Measurements from ENCODE around the gene CD151. TPM values are rescaled to one million over a fixed set of nuclear protein-coding genes. Genes with fewer than 3 reads are reported as not detected.
A peak's percentile ranks its signal among the peaks of the same experiment; 100 is the strongest.

CD151 gene
- total RNA-seq, 1 donor from 2014 or later = 498 TPM

DNA sequence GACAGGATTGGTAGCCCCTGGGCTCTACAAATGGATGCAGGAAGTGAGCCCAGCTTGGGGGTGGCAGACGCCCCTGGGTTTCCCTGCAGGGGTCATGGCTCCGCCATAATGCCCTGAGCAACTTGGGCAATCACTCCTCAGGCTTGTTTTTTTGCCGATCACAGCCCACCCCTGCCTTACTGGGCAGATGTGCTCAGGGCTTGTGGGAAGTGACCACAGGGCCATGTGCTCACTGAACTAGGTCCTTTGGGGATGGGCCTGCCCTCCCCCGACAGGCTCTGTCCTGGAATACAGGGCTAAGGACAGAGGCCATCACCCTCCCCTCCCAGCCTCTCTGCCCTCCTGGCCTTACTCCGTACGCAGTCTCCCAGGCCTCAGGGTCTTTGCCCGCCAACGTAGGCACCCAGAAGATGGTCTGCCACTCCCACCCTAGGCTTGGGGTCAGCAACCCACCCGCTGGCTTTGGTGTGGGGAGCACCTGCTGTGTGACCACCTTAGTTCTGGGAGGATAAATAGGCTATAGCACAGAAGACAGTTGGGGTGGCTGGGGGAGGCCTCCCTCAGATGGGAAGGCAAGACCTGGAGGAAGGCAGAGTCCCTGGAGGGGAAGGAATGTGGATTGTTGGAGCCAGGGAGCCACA, 19.2 kb upstream of the CD151 start:
- DNase-seq (ENCODE audit: low read depth in 2 of 2) = no peak

DNA sequence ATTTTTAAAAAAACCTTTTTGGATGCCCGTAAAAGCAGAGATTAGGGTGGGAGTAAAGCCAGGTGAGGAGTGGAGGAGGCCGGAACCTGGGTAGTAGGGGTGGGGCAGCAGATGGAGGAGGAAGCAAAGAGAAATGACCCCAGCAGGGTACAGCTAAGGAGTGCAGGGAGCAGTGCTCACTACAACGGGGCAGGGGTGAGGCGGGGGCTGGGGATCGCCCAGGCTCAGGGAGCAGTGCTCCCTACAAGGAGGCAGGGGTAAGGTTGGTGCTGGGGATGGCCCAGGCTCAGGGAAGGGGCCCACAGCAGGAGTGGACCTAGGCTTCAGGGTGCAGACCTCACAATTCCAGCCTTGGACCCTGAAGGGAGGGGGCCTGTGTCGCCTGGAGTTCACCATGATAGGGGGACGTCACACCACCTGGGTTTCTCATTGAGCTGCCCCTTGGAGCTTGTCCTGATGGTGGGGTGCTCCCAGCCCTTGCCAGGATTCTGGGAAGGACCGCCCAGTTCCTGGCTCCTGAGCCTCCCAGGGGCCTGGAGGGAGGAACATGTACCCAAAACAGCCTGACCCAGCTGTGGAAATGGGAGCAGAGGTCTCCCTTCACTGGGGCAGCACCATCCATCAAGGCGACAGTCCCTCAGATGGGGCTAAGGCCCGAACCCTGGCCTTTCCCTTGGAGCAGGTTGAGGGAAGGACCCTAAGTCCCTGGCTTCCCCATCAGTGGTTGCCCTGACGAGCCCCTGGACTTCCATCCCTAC, 16.9 kb upstream of the CD151 start:
- DNase-seq (ENCODE audit: low read depth in 2 of 2) = no peak

DNA sequence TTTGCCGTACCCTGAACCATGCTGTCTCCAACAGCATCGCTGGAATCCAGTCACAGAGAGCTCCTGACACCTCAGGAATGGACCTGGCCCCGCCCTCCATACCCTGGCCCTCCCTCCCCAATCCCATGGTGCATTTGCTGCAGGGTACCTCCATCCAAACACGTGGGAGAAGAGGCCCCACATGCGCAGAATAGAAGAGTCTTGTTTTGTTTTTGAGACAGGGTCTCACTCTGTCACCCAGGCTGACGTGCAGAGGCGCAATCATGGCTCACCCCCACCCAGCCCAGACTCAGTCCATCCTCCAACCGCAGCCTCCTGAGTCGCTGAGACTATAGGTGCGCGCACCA, 16.3 kb upstream of the CD151 start:
- no peak for DNase-seq (ENCODE audit: low read depth in 2 of 2)

DNA sequence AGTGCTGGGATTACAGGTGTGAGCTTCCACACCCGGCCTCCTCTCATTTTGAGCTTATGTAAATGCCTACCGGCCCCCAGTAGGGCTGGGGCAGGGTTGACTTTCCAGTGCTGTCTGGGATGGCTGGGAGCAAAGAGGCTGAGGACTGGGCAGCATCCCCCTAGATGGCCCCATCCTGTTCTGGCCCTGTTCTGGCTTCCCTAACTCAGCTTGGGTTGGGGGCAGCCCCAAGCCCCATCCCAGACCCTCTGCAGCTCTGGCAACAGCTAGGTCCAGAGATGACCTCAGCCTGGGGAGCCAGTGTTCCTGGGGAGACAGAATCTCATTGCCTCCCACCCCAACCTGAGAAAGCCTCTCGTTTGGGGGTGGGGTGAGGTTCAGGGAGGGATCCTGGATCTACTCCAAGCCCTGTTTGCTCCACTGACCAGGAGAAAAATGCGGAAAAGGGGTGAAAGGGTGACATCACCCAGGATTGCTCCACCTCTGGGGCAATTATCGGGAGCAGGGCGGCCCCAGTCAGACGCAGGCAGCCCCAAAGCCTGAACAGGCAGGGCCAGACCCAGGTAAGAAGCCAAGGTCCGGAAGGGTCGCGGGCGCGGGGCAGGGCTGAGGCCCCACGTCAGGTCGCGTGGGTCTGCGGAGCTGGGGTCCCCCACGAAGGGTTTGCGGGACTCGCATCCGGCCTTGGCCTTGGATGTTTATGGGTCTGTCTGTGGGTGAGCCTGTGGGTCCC, 14.2 kb upstream of the CD151 start, which contains the start of gene PNPLA2:
Gene PNPLA2 (plus strand): TSS at position 519 of the 733 bp plus-strand sequence. CDS start 805 bp downstream, outside the sequence.
- no peak for DNase-seq (ENCODE audit: low read depth in 2 of 2)

DNA sequence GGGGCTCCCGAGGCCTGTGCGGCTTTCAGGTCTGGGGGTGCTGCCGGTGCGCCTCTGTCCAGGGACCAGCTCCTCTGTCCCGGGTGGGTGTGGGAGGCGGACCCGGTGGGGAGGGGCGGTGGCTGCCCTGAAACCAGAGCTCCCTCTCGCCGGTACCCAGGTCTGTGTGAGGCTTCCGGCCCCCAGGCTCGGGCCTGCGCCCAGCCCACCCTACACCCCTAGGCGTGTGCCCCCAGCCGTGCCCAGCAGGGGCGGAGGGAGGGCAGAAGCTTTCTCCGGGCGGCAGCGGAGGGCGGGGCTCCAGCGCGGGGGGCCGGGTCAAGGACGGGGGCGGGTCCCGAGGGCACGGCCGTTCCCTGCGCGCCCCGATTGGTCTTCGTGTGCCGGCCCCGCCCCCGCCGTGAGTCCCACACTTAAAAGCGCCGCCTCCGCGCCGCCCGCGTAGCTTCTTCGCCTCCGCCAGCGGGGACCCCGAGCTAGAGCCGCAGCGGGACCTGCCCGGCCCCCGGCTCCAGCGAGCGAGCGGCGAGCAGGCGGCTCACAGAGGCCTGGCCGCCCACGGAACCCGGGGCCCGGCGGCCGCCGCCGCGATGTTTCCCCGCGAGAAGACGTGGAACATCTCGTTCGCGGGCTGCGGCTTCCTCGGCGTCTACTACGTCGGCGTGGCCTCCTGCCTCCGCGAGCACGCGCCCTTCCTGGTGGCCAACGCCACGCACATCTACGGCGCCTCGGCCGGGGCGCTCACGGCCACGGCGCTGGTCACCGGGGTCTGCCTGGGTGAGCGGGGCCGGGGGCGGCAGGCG, 13.4 kb upstream of the CD151 start:
- DNase-seq (ENCODE audit: low read depth in 2 of 2) = peak; percentile 67 to 91

DNA sequence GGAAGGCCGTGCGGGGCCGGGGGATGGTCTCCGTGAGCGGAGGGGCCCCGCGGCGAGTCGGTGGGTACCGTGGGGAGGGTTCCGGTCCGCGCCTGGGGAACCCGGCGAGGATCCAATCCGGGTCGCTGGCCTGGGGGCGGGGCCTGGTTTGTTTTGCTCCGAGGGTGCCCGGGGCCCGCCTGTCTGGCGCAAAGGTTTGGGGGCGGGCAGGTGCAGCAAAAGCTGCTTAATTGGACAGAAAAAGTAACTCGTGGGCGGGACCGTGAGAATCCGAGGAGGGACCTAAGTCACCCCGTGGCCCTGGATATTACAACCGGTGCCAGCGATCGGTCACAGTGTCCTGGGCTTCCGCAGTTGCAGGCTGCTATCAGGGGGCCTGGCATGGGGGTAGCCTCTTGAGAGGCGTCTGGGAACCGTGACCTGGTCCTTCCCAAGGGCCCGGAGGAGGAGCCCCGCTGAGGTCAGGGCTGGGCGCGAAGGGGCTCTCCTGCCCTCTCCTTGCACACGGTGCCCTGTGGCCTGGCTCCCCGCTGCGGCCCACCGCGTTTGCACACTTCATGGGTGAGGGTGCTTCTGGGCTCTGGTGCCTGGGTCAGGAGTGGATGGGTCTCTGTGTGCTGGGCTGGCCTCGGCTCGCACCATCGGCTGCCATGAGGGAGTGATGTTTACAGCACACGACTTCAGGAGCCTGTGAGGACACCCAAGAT, 12.7 kb upstream of the CD151 start:
- peak; percentile 85 to 90 for DNase-seq (ENCODE audit: low read depth in 2 of 2)

DNA sequence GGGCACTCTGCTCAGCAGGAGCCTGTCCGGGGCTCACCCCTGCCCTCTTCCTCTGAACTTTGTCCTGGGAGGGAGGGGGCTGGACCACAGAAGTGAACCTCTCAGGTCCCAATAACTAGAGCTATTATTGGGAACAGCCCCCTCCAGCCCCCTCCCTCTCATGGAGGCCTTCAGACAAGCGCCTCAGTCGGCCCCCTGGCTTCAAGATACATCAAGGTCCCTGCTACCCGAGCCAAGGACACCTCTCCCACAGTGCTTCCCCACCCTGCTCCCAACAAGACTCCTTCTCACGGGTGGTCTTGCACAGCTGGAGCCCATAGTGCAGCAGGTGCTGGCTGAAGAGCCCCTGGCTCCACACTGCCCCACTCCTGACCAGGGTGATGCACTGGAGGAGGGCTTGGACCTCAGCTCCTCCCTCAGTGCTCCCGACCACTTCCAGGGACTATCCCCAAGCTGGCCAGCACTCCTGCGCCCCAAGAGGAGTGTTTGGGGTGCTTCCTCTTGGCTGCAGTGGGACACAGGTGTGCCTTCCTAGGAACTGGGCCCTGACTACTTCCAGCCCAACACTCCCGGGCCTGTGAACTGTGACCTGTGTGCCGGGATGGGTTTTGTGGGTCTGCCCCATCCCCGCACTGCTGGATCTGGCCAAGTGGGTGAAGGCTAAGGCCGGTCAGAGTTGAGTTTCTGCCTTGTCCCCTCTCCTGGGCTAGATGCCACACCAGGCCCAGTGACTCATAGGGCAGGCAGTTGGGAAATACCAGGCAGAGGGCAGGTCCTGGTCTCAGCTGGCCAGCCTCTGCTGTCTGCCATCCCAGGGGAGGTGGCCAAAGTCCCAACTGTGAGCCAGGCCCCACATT, 11.9 kb upstream of the CD151 start:
- DNase-seq (ENCODE audit: low read depth in 2 of 2) = peak in 1 of 2 donors; percentile 58

DNA sequence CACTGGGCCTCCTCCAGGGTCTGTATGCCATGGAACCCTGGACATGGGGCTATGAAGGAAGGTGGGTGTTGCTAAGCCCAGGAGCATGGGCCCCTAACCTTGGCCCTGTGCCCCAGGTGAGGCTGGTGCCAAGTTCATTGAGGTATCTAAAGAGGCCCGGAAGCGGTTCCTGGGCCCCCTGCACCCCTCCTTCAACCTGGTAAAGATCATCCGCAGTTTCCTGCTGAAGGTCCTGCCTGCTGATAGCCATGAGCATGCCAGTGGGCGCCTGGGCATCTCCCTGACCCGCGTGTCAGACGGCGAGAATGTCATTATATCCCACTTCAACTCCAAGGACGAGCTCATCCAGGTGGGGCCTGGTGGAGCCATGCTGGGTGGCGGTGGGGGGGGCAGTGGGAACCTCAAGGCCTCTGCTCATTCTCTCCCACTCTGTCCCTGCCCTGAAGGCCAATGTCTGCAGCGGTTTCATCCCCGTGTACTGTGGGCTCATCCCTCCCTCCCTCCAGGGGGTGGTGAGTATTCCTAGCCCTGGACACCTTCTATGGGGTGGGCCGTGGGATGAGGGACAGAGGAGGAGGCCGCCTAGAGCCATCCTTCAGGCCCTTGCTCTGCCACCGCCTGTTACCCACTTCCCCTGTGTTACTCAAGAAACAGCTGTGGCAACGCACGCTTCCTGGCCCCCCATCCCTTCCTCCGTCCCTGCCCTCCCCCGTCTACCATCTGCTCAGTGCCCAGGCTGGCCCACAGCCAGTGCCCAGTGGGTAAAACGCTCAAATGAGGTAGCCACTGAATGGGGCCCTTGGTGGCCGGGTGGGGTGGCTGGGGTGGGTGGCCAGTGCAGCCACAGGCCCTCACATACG, 11.0 kb upstream of the CD151 start:
- DNase-seq (ENCODE audit: low read depth in 2 of 2) = no peak

DNA sequence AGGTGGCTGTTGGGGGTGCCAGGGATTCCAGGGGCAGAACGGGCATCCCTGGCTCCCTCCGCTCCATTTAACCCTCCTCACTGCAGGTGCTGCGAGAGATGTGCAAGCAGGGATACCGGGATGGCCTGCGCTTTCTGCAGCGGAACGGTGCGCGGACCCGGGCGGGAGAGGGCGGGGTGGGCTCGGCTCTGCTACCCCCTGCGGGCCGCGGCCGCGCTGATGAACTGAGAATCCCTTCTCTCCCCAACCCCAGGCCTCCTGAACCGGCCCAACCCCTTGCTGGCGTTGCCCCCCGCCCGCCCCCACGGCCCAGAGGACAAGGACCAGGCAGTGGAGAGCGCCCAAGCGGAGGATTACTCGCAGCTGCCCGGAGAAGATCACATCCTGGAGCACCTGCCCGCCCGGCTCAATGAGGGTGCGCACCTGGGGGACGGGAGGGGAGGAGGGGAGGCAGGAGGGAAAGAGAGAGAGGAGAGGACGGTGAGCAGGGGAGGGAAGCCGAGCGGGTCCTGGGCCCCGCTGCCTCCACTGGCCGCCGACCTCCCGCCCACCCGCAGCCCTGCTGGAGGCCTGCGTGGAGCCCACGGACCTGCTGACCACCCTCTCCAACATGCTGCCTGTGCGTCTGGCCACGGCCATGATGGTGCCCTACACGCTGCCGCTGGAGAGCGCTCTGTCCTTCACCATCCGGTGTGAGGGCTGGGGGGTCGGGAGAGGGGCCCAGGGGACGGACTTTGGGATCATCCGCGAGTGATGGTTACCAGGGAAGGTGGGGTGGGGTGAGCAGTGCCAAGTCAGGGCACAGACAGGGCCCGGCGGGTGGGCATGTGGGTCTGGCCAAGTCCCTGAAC, 9.1 kb upstream of the CD151 start:
- DNase-seq (ENCODE audit: low read depth in 2 of 2) = no peak

DNA sequence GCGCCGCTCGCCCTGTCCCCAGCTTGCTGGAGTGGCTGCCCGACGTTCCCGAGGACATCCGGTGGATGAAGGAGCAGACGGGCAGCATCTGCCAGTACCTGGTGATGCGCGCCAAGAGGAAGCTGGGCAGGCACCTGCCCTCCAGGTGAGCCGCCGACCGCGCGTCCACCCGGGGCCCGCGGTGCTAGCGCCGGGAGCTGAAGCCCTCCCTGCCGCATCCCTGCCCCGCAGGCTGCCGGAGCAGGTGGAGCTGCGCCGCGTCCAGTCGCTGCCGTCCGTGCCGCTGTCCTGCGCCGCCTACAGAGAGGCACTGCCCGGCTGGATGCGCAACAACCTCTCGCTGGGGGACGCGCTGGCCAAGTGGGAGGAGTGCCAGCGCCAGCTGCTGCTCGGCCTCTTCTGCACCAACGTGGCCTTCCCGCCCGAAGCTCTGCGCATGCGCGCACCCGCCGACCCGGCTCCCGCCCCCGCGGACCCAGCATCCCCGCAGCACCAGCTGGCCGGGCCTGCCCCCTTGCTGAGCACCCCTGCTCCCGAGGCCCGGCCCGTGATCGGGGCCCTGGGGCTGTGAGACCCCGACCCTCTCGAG, 8.4 kb upstream of the CD151 start:
- no peak for DNase-seq (ENCODE audit: low read depth in 2 of 2)

DNA sequence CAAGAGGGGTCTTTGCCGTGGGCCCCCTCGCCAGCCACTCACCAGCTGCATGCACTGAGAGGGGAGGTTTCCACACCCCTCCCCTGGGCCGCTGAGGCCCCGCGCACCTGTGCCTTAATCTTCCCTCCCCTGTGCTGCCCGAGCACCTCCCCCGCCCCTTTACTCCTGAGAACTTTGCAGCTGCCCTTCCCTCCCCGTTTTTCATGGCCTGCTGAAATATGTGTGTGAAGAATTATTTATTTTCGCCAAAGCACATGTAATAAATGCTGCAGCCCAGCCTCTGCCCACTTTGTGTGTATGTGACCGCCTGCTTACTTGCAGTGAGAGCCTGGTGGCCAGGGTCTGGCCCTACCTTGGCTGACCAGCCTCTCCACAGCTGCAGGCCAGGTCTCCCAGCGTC, 7.8 kb upstream of the CD151 start:
- no peak for DNase-seq (ENCODE audit: low read depth in 2 of 2)

DNA sequence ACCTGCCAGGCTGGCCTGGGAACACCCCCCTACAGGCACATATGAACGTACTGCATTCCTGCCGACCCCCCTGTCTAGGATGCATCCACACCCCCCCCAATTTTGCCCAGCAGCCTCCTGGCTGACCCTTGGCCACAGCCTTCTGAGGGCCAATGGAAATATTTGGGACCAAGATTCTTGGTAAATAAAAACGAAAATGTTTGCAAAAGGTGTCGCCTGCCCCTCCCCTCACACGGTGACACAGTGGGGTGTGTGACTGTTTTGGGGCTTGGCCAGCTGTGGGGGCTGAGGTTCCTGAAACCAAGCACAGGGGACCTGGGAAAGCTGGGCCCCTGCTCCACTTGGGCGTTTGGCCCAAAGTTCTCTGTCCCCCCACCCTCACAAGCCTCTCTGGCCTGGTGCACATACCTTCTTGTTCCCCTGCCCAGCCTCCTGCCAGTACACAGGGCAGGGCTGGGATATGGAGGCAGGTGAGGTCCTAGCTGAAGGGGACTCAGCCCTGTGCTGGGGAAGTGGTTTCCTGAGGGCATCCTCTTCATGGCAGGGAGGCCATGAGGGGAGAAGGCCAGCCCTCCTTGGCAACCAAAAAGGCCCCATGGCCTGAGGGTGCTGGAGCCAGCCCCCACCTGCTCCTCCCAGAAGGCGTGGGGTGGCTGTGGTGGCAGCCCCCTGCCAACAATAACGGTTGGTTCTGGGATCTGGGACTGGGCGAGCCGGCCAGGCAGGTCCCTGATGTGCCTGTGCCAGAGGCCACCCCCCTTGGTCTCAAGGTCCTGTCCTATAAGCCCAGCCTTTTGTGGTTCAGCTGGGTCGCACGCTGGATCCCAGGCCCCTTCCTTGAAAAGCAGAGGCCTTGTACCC, 7.2 kb upstream of the CD151 start:
- no peak for DNase-seq (ENCODE audit: low read depth in 2 of 2)

DNA sequence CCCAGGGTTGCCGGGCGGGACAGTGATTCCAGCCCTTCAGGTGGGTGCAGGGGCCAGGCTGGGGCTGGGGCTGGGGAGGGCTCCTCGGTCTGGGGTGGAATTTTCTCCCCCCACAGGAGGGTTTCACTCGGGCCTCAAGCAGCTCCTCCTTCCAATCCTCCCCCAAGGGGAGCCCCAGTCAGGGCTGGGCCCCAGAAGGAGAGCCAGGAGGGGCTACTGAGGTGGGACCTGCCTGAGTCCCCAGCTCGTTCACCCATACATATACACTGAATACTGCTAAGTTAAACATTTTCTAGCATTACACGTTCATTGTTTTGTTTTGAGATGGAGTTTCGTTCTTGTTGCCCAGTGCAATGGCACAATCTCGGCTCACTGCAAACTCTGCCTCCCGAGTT, 6.5 kb upstream of the CD151 start:
- no peak for DNase-seq (ENCODE audit: low read depth in 2 of 2)

DNA sequence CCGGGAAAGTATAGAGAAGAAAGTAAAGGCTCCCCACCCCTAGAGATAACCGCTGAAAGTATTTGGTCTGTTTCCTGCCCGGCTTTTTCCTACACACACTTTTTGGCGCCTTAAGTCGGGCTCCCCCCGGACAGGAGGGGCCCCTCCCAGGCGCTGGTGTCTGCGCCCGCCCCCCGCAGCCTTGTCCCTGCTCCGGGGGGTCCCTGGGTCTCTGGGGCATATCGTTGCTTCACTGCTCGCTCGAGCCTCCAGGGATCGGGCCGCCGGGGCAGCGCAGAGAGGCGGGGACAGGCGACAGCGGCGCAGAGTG, 6.0 kb upstream of the CD151 start:
- no peak for DNase-seq (ENCODE audit: low read depth in 2 of 2)

DNA sequence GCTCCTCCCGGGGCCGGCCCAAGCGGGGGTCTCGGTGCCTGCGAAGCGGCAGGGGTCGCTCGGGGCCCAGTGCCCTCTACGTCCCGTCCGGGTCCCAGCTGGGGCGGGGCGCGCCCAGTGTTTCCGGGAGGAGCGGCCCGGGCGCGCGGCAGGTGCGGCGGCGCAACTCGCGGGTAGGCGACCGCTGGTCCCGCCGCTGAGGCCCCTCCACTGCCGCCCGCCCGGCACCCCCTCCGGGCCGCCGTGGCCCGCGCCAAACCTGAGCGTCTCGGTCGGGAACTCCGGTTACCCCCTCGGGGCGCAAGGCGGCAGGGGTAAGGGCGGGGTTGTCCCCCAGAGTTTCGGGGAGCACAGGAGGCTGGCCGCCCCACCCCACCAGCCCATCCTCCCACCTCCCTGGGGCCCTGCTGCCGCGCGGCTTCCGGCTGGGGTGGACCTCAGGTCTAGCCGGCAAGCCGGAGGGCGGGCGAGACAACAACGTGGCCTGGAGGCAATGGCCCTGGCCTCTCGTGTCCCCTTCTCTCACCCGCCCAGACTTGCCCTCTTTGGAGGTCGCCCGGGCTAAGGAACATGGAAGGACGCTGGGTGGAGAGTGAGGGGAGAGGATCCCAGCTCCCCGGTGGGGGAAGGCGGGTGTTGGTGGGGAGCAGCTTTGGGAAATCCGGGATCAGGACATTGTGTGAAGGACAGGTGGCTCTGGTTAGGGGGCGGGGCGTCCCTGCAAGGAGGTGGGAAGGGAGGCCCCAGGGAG, 5.4 kb upstream of the CD151 start:
- no peak for DNase-seq (ENCODE audit: low read depth in 2 of 2)

DNA sequence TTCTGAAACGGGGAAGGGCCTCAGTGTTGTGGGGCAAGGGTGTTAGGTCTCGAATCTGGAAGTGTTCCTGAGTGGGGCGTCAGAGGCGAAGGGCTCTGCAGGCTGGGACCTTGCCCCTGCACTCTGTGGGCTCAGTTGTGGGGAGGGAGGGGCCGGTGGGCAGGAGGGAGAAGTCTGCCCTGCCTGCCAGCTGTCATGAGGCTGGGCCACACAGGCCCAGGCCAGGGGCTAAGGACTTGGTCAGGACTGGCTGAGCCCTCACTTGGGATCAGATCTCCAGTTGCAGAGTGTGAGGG, 4.9 kb upstream of the CD151 start, which contains the start of gene CRACR2B:
Gene CRACR2B (plus strand): TSS at position 23 of the 296 bp plus-strand sequence. CDS start 689 bp downstream, outside the sequence.
- DNase-seq (ENCODE audit: low read depth in 2 of 2) = no peak
